Dendritic cell treated with granulocyte-macrophage colony-stimulating factor and Interleukin-4, amounts not matched to agents 40 ng/mL and 50 ng/mL, for 4 days (primary cell): ENCODE measurements around the gene SIX5.

Experiments
- H3K27ac Mint-ChIP-seq: one replicate; pipeline ENCODE4 v1.8.0; 2022; ENCODE audit warnings: mild to moderate bottlenecking, mixed read lengths
- H3K27me3 Mint-ChIP-seq: one replicate; pipeline ENCODE4 v1.8.0; 2022; ENCODE audit warnings: mild to moderate bottlenecking, mixed read lengths
- H3K36me3 Mint-ChIP-seq: one replicate; pipeline ENCODE4 v1.8.0; 2022; ENCODE audit warnings: low read depth, mixed read lengths
- H3K4me1 Mint-ChIP-seq: one replicate; pipeline ENCODE4 v1.8.0; 2022; ENCODE audit warnings: low read depth, mixed read lengths
- H3K4me3 Mint-ChIP-seq: one replicate; pipeline ENCODE4 v1.8.0; 2022; ENCODE audit warnings: mild to moderate bottlenecking, moderate library complexity, mixed read lengths
- H3K9me3 Mint-ChIP-seq: one replicate; pipeline ENCODE4 v1.8.0; 2022; ENCODE audit warnings: mixed read lengths
- intact Hi-C: fragments of 100-400 bp; cut with micrococcal nuclease; formaldehyde crosslinking; loops from one replicate; pipeline ENCODE4 v1.15.0; 2022

SIX5 gene

GRCh38 chr19:45785781-45786532 is 16.9 kb upstream of the SIX5 start:
- Mint-ChIP-seq H3K9me3 (no peaks in the 10 kb centered on the region), H3K27ac (no peak overlapping the region), H3K27me3 (peaks cover 91% of the 10 kb centered on the region), H3K36me3 (peaks cover 82% of the 10 kb centered on the region), H3K4me3 (no peak overlapping the region), H3K4me1 (peaks cover 45% of the 10 kb centered on the region)
- intact Hi-C loops: no loop called here

DNA sequence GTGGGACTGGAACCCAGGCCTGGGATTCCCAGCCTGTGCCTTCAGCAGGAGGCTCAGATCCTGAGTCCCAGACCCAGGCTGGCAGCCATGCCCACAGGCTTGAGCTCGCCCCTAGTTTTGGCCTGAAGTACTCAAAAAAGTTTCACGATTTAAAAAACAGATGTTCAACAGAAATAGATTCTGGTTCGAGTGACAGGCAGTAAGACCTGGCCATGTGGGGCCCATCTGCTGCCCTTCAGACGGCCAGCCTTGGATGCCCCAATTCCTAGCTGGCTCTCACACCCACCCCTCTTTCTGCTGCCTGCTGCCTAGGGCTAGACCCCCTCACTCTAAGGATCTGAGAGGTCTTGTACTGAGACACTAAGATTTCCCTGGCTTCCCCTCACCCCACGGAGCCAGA is 16.0 kb upstream of the SIX5 start:
- H3K27me3 Mint-ChIP-seq: peaks cover 97% of the 10 kb centered on the region
- peaks cover 44% of the 10 kb centered on the region for H3K4me1 Mint-ChIP-seq
- H3K4me3 Mint-ChIP-seq: no peak overlapping the region
- intact Hi-C loops: no loop called here
- H3K27ac Mint-ChIP-seq: no peak overlapping the region
- H3K36me3 Mint-ChIP-seq: peaks cover 73% of the 10 kb centered on the region
- no peaks in the 10 kb centered on the region for H3K9me3 Mint-ChIP-seq

DNA sequence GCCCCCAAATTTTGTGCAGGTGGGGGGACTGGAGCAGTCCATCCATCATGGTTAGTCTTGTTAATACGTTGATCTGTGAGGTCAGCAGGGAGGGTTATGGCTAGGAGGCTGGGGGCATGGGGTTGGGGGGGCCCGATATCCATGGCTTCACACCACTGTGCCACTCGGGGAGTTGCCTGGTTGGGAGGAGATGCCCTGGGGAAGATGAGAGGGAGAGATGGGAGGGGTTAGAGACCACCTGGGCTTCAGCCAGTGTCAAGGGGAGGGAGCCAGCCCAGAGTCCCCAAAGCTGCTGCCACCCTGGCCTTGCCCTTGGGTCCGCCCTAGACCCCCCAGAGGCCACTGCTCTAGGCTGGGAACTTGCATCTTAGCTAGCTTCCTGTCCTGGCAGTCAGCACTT is 15.0 kb upstream of the SIX5 start:
- Mint-ChIP-seq H3K4me1 (peaks cover 53% of the 10 kb centered on the region), H3K4me3 (no peak overlapping the region), H3K27ac (no peak overlapping the region), H3K36me3 (peaks cover 69% of the 10 kb centered on the region), H3K9me3 (no peaks in the 10 kb centered on the region), H3K27me3 (peaks cover 97% of the 10 kb centered on the region)
- intact Hi-C loops: no loop called here

DNA sequence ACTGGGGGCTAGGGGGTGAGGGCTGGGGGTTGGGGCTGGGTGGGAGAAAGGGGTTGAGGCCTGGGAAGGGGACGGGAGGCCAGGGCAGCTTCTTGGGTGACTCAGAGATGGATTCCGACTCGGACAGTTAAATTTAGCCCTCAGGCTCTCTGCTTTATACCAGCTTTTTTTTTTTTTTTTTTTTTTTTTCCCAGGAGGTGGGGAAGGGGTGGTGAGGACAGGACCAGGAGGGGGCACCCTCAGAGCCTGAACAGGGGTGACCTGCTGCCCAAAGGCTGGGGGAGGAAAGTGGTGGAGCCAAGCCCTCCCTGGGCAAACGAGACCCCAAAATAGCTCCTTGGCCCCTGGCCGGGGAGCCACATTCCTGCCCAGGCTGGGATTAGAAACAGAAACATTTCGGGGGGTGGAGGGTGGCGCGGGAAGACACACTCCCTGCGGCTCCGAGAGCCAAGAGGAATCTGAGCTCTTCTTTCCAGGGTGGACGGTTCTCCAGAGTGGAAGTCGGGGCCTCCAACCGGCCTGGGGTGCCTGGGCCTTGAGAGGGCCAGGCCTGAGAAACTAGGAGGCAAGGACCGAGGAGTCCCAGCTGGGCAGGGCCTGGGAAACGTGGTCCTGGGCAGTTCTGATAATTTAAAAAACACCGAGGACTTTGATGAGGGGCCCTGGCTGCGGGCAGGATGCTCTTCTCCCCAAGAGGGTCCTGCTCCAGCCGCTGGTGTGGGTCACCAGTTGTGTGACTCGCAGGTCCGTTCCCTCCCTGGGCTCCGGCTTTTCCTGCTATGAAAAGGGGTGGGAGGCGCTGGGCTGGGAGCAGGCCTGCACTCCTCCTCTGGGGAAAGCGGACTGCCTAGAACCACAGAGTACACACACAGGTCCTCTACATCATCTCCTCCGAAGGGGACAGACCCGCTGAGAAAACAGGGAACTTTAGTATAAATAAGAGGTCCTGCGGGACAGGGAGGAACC is 14.1 kb upstream of the SIX5 start:
- Mint-ChIP-seq H3K27me3 (peaks cover 97% of the 10 kb centered on the region), H3K36me3 (peaks cover 69% of the 10 kb centered on the region), H3K9me3 (no peaks in the 10 kb centered on the region), H3K4me1 (peaks cover 47% of the 10 kb centered on the region), H3K4me3 (no peak overlapping the region), H3K27ac (no peak overlapping the region)
- intact Hi-C loops: no loop called here

GRCh38 chr19:45782162-45782691 is 13.2 kb upstream of the SIX5 start, which contains the start of gene DMPK:
Gene DMPK, minus strand, starts transcription at chr19:45782490. Its CDS starts 138 bp downstream, at chr19:45782352.
- Mint-ChIP-seq H3K4me1 (peaks cover 41% of the 10 kb centered on the region), H3K27ac (no peak within 1 kb of the TSS), H3K9me3 (no peaks in the 10 kb centered on the region), H3K36me3 (peaks cover 69% of the 10 kb centered on the region), H3K27me3 (peaks cover 97% of the 10 kb centered on the region), H3K4me3 (no peak within 1 kb of the TSS)
- intact Hi-C loops: no loop called here

DNA sequence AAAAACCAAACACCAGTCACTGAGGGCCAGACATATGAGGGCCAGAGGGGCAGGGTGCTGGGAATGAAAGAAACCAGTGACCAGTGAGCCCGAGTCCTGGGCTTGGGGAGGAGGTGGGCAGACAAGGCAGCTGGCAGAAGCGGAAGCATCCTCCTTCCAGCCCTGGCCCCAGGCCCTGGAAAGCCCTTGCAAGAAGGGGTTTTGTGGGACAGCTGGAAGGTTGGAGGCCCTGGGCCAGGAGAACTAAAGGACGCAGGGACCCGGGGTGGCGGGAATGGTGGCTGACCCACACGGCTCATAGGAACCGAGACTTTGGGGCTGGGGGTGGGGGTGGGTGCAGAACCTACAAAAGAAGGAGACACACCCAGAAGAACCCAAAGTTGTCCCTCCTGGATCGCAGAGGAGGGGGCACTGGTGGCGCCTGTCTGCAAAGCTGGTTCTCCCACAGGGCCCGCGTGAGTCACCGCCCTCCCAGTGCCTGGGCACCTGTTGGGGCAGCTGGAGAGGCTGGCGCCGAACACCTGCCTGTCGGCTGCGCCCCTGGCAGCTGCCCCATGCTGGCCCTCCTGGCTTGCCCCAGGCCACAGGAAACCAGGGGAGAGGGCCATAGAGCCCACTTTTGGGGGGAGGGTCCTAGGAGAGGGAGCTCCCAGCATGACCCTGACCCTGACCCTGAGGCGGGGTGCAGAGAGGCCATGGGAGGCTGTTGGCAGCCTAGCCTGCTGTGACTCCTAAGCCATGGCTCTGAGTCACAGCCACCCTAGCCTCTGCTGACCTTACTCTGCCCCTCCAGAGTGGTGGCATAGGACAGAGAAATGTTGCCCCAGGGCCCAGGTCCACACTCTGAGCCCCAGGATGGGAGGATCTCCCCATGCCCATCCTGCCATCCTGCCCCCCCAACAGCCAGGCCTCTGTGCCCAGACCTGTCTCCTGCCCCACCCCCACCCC is 12.4 kb upstream of the SIX5 start:
- Mint-ChIP-seq H3K36me3 (peaks cover 69% of the 10 kb centered on the region), H3K27me3 (peaks cover 97% of the 10 kb centered on the region), H3K9me3 (no peaks in the 10 kb centered on the region), H3K4me3 (no peak overlapping the region), H3K4me1 (peaks cover 41% of the 10 kb centered on the region), H3K27ac (no peak overlapping the region)
- intact Hi-C loops: no loop called here

DNA sequence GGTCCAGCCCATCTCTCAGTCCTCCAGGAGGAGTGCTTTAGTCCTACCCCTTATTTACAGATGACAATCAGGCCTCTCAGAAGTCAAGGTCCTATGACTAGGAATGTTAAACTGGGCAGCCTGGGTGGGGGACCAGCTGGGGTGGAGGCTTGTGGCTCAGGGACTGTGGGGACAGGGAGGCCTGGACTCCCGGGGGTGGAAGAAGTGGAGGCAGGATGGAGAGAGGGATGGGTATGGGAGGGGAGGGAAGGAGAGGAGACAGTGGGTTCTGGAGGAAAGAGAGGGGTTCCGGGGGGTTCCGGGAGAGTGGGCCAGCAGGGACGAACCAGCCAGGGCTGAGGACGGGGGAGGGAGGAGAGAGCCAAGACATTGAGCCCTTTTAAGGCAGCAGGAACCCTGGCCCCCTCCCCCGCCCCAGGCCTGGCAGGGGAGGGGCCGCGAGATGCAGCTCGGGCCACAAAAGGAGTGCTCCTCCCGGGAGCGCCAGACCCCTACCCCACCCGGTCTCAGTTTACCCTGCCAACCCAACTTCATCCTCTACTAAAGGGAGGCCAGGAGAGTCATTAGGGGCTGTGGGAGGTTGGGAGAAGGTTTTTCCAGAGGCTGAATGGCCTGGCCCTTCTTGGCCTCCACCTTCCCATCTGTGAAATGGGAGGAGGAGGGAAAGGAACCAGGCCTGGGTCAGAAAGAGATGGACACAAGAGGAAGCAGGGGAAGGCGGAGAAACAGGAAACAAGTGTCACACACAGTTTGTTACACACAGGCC is 11.6 kb upstream of the SIX5 start:
- no peak overlapping the region for H3K4me3 Mint-ChIP-seq
- no peaks in the 10 kb centered on the region for H3K9me3 Mint-ChIP-seq
- intact Hi-C loops: no loop called here
- peaks cover 65% of the 10 kb centered on the region for H3K36me3 Mint-ChIP-seq
- no peak overlapping the region for H3K27ac Mint-ChIP-seq
- peaks cover 96% of the 10 kb centered on the region for H3K27me3 Mint-ChIP-seq
- H3K4me1 Mint-ChIP-seq: peaks cover 41% of the 10 kb centered on the region

DNA sequence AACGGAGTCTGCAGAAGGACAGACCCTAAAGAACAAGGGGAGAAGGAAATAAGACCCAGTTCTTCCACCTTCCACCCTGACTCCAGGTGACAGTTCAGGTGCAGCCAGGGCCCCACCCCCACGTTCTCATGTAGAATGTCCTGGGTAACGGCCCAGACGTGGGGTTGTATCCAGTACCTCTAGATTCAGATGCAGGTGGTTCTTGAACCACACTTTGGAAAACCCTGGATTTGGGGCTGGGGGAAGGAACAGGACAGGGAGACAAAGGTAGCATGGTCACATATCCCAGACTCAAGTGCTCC is 11.0 kb upstream of the SIX5 start:
- H3K27me3 Mint-ChIP-seq: peaks cover 96% of the 10 kb centered on the region
- H3K9me3 Mint-ChIP-seq: no peaks in the 10 kb centered on the region
- no peak overlapping the region for H3K27ac Mint-ChIP-seq
- H3K4me3 Mint-ChIP-seq: no peak overlapping the region
- H3K36me3 Mint-ChIP-seq: peaks cover 62% of the 10 kb centered on the region
- intact Hi-C loops: no loop called here
- peaks cover 41% of the 10 kb centered on the region for H3K4me1 Mint-ChIP-seq

DNA sequence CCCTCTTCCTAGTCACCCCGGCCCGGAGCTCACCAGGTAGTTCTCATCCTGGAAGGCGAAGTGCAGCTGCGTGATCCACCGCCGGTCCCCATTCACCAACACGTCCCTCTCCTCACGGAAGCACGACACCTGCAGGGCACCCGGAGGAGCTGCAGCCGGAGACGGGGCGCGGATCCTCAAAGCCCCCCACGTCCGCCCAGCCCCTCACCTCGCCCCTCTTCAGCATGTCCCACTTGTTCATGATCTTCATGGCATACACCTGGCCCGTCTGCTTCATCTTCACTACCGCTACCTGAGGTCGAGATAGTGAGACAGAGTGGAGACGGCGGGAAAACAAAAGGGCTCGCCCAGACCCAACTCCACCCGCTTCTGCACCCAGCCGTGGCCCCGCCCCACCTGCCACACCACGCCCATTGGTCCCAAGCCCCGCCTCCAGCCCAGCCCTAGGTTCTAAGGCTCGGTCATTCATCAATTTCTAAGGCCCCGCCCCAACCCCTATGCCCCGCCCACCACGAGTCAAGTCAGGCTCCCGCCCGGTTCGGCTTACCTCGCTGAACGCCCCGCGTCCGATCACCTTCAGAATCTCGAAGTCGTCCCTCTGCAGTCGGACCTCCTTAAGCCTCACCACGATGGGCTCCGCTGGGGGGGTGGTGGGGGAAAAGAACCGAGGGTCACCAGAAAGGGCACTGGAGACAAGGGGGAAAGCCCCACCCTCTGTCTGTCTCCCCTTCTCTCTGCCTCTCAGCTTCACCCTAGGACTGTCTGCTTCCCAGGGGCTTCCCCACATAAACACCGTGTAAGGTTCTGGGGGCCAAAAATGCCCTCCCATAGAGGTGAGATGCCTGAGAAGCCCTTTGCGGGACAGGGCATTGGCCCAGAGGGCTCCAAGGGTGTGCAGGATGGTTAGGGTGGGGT is 10.4 kb upstream of the SIX5 start:
- peaks cover 96% of the 10 kb centered on the region for H3K27me3 Mint-ChIP-seq
- peaks cover 62% of the 10 kb centered on the region for H3K36me3 Mint-ChIP-seq
- no peaks in the 10 kb centered on the region for H3K9me3 Mint-ChIP-seq
- peak overlapping the region; percentile 58 for H3K4me3 Mint-ChIP-seq
- H3K27ac Mint-ChIP-seq: no peak overlapping the region
- intact Hi-C loops: loop anchor here (1.0 kb wide), 1 partner anchor 9 kb away; no protein-coding TSS in a partner anchor
- peaks cover 36% of the 10 kb centered on the region for H3K4me1 Mint-ChIP-seq

GRCh38 chr19:45778010-45778661 is 9.1 kb upstream of the SIX5 start:
- intact Hi-C loops: no loop called here
- no peak overlapping the region for H3K27ac Mint-ChIP-seq
- peaks cover 31% of the 10 kb centered on the region for H3K4me1 Mint-ChIP-seq
- H3K9me3 Mint-ChIP-seq: no peaks in the 10 kb centered on the region
- no peak overlapping the region for H3K4me3 Mint-ChIP-seq
- peaks cover 56% of the 10 kb centered on the region for H3K36me3 Mint-ChIP-seq
- peaks cover 96% of the 10 kb centered on the region for H3K27me3 Mint-ChIP-seq

GRCh38 chr19:45777395-45777961 is 8.4 kb upstream of the SIX5 start:
- Mint-ChIP-seq H3K4me1 (peaks cover 32% of the 10 kb centered on the region), H3K27me3 (peaks cover 98% of the 10 kb centered on the region), H3K36me3 (peaks cover 59% of the 10 kb centered on the region), H3K4me3 (no peak overlapping the region), H3K9me3 (no peaks in the 10 kb centered on the region), H3K27ac (no peak overlapping the region)
- intact Hi-C loops: no loop called here
